Measurements from ENCODE around the gene FSTL1. TPM values are rescaled to one million over a fixed set of nuclear protein-coding genes. Genes with fewer than 3 reads are reported as not detected.

FSTL1 gene
- polyA plus RNA-seq, 2 of the 4 experiments (the other 2 are of a cell fraction) = 57.7 to 118 TPM

GRCh38 chr3:120443626-120444123 is 7.1 kb downstream of the FSTL1 start:
- ATAC-seq = no peak
- no peak for TF ChIP-seq RFX5 (IDR thresholded peaks at IDR 0.05)
- TF ChIP-seq HOXB5 (CRISPR knock-in tag; IDR thresholded peaks at IDR 0.05) = no peak
- no peak for TF ChIP-seq POLR2A (IDR thresholded peaks at IDR 0.05; ENCODE audit: low read length)
- TF ChIP-seq RCOR1 (IDR thresholded peaks at IDR 0.05; ENCODE audit: low read depth, low read length) = no peak
- no peak for TF ChIP-seq BCL3 (IDR thresholded peaks at IDR 0.05)
- no peak for TF ChIP-seq JUNB (IDR thresholded peaks at IDR 0.05)
- no peak for TF ChIP-seq EHF (CRISPR knock-in tag; IDR thresholded peaks at IDR 0.05)
- TF ChIP-seq USF2 (IDR thresholded peaks at IDR 0.05) = no peak
- no peak for TF ChIP-seq FOXS1 (CRISPR knock-in tag; IDR thresholded peaks at IDR 0.05)
- TF ChIP-seq ELK1 (IDR thresholded peaks at IDR 0.05; ENCODE audit: low read depth, low read length) = no peak
- TF ChIP-seq NR3C1 (IDR thresholded peaks at IDR 0.05) = no peak
- no peak for TF ChIP-seq CEBPB (IDR thresholded peaks at IDR 0.05)
- no peak for TF ChIP-seq RARB (CRISPR knock-in tag; IDR thresholded peaks at IDR 0.05)
- no peak for TF ChIP-seq RNF2 (IDR thresholded peaks at IDR 0.05; ENCODE audit: borderline replicate concordance, low read depth)
- TF ChIP-seq MAX (IDR thresholded peaks at IDR 0.05) = no peak
- TF ChIP-seq HDAC2 (IDR thresholded peaks at IDR 0.05) = no peak
- no peak for TF ChIP-seq CHD2 (IDR thresholded peaks at IDR 0.05; ENCODE audit: low read length, partially characterized antibody)
- TF ChIP-seq SREBF2 (IDR thresholded peaks at IDR 0.05) = no peak
- TF ChIP-seq BHLHE40 (IDR thresholded peaks at IDR 0.05; ENCODE audit: low read depth, low read length) = no peak
- no peak for TF ChIP-seq PBX3 (IDR thresholded peaks at IDR 0.05)
- no peak for FAIRE-seq
- CTCF ChIA-PET = interaction anchor here (0.7 to 15.9 kb wide), 8 partner anchors 9 to 204 kb away, joined by 3 to 157 read pairs (median 4); no protein-coding TSS in a partner anchor
- DNase-seq (ENCODE audit: low read depth in 1 of 2, low spot score in 1 of 2) = no peak
- POLR2A ChIA-PET = no interaction called here
- H3K4me1 ChIP-seq = peaks cover 38% of the 10 kb centered on the region
- H3K27ac ChIP-seq = no peak overlapping the region
- no peaks in the 10 kb centered on the region for H3K9me3 ChIP-seq
- no peak overlapping the region for H3K4me2 ChIP-seq
- WGBS (ENCODE audit: missing lambda C conversion rate) = 64% methylated on average over 1 of the region's 1 CpG
- no peak overlapping the region for H3K4me3 ChIP-seq

GRCh38 chr3:120442975-120443517 is 7.7 kb downstream of the FSTL1 start:
- Histone ChIP-seq H3K27ac (no peak overlapping the region), H3K4me1 (peaks cover 38% of the 10 kb centered on the region), H3K4me2 (no peak overlapping the region), H3K9me3 (no peaks in the 10 kb centered on the region), H3K4me3 (no peak overlapping the region)
- CTCF ChIA-PET = interaction anchor here (0.6 to 15.9 kb wide), 9 partner anchors 10 to 203 kb away, joined by 3 to 157 read pairs (median 5); no protein-coding TSS in a partner anchor
- no peak for FAIRE-seq
- no peak for TF ChIP-seq BCL3 (IDR thresholded peaks at IDR 0.05)
- TF ChIP-seq JUN (IDR thresholded peaks at IDR 0.05) = no peak
- peak; percentile 39 for TF ChIP-seq CTCF (IDR thresholded peaks at IDR 0.05)
- POLR2A ChIA-PET = no interaction called here
- DNase-seq (ENCODE audit: low read depth in 1 of 2, low spot score in 1 of 2) = peak in 1 of 2 experiments; percentile 15
- 69% methylated on average over 2 of the region's 2 CpGs for WGBS (ENCODE audit: missing lambda C conversion rate)
- ATAC-seq = peak; percentile 45 to 49; a peak in 4 of 6 replicates
